H9 (cell line): ENCODE measurements around the gene C1QTNF6. TPM values are rescaled to one million over a fixed set of nuclear protein-coding genes. Genes with fewer than 3 reads are reported as not detected.

ENCODE experiments used
- DNase-seq: peaks from one replicate; pipeline ENCODE4 v3.0.0-alpha.2; 2017
- H2AFZ ChIP-seq: one replicate; pipeline ENCODE4 v1.6.1; 2013; ENCODE audit warnings: mild to moderate bottlenecking, low read length, control low read depth, moderate library complexity
- H2AK5ac ChIP-seq: 2 replicates; pipeline ENCODE4 v1.6.1; 2013; ENCODE audit warnings: low read length, control low read depth, mixed read lengths; ENCODE audit not compliant: insufficient read length
- H2BK120ac ChIP-seq: one replicate; pipeline ENCODE4 v1.6.1; 2013; ENCODE audit warnings: low read depth, mild to moderate bottlenecking, low read length, control low read depth, inconsistent platforms; ENCODE audit not compliant: poor library complexity, severe bottlenecking
- H2BK12ac ChIP-seq: 2 replicates; pipeline ENCODE4 v1.6.1; 2013; ENCODE audit warnings: low read length, control low read depth, mixed read lengths, low read depth; ENCODE audit not compliant: insufficient read length
- H2BK15ac ChIP-seq: 2 replicates; pipeline ENCODE4 v1.6.1; 2013; ENCODE audit warnings: low read depth, low read length, control low read depth
- H2BK20ac ChIP-seq: one replicate; pipeline ENCODE4 v1.6.1; 2013; ENCODE audit warnings: low read depth, mild to moderate bottlenecking, low read length, control low read depth, inconsistent platforms; ENCODE audit not compliant: poor library complexity, severe bottlenecking
- H2BK5ac ChIP-seq: 2 replicates; pipeline ENCODE4 v1.6.1; 2013; ENCODE audit warnings: low read length, control low read depth, mixed read lengths; ENCODE audit not compliant: insufficient read length
- H3K14ac ChIP-seq: 2 replicates; pipeline ENCODE4 v1.6.1; 2013; ENCODE audit warnings: low read length, control low read depth; ENCODE audit not compliant: insufficient read depth
- H3K18ac ChIP-seq: 2 replicates; pipeline ENCODE4 v1.6.1; 2013; ENCODE audit warnings: low read depth, mild to moderate bottlenecking, mixed read lengths, low read length, control low read depth; ENCODE audit not compliant: insufficient read length
- H3K23ac ChIP-seq: 2 replicates; pipeline ENCODE4 v1.6.1; 2013; ENCODE audit warnings: low read length, control low read depth, mixed read lengths, low read depth; ENCODE audit not compliant: insufficient read length
- H3K23me2 ChIP-seq: 2 replicates; pipeline ENCODE4 v1.6.1; 2013; ENCODE audit warnings: low read depth, mild to moderate bottlenecking, mixed read lengths, low read length, control low read depth; ENCODE audit not compliant: insufficient read length, poor library complexity, severe bottlenecking
- H3K27ac ChIP-seq: 2 replicates; pipeline ENCODE4 v1.5.1; 2013; ENCODE audit warnings: low read length, control low read depth, mixed read lengths, low read depth; ENCODE audit not compliant: insufficient read length
- H3K27me3 ChIP-seq: 2 replicates; pipeline ENCODE4 v1.6.1; 2013; ENCODE audit warnings: low read length, control low read depth, inconsistent platforms; ENCODE audit not compliant: insufficient read depth
- H3K4ac ChIP-seq: 2 replicates; pipeline ENCODE4 v1.6.1; 2013; ENCODE audit warnings: low read depth, mild to moderate bottlenecking, control low read depth, inconsistent platforms, low read length, moderate library complexity
- H3K4me1 ChIP-seq: 2 replicates; pipeline ENCODE4 v1.6.1; 2013; ENCODE audit warnings: low read length, control low read depth, inconsistent platforms; ENCODE audit not compliant: insufficient read depth
- H3K4me2 ChIP-seq: 2 replicates; pipeline ENCODE4 v1.6.1; 2013; ENCODE audit warnings: low read length, control low read depth, mixed read lengths; ENCODE audit not compliant: insufficient read length, insufficient read depth
- H3K56ac ChIP-seq: 2 replicates; pipeline ENCODE4 v1.6.1; 2013; ENCODE audit warnings: low read depth, mild to moderate bottlenecking, mixed read lengths, low read length, control low read depth; ENCODE audit not compliant: insufficient read length
- H3K79me1 ChIP-seq: 2 replicates; pipeline ENCODE4 v1.6.1; 2013; ENCODE audit warnings: low read depth, mild to moderate bottlenecking, moderate library complexity, low read length, control low read depth, inconsistent platforms; ENCODE audit not compliant: insufficient read depth, poor library complexity, severe bottlenecking
- H3K79me2 ChIP-seq: 2 replicates; pipeline ENCODE4 v1.6.1; 2013; ENCODE audit warnings: low read length, control low read depth, inconsistent platforms; ENCODE audit not compliant: insufficient read depth
- H3K9ac ChIP-seq: 2 replicates; pipeline ENCODE4 v1.6.1; 2013; ENCODE audit warnings: low read length, control low read depth, mixed read lengths; ENCODE audit not compliant: insufficient read length; ENCODE audit errors: extremely low read depth
- H3K9me3 ChIP-seq: one replicate; pipeline ENCODE4 v1.6.1; 2013; ENCODE audit warnings: low read depth, low read length, inconsistent platforms; ENCODE audit not compliant: control insufficient read depth
- H3T11ph ChIP-seq: one replicate; pipeline ENCODE4 v1.6.1; 2013; ENCODE audit warnings: mild to moderate bottlenecking, low read length, control low read depth, inconsistent platforms
- H4K20me1 ChIP-seq: one replicate; pipeline ENCODE4 v1.6.1; 2013; ENCODE audit not compliant: control insufficient read depth, insufficient read length, insufficient read depth
- H4K5ac ChIP-seq: 2 replicates; pipeline ENCODE4 v1.6.1; 2013; ENCODE audit warnings: low read depth, mild to moderate bottlenecking, mixed read lengths, low read length, control low read depth; ENCODE audit not compliant: insufficient read length
- H4K8ac ChIP-seq: replicated peaks from 2 replicates; pipeline ENCODE4 v1.6.1; 2013; ENCODE audit warnings: low read length, control low read depth, mixed read lengths, low read depth; ENCODE audit not compliant: insufficient read length
- H4K91ac ChIP-seq: 2 replicates; pipeline ENCODE4 v1.6.1; 2013; ENCODE audit warnings: low read depth, mild to moderate bottlenecking, moderate library complexity, mixed read lengths, low read length, control low read depth; ENCODE audit not compliant: insufficient read length
- H3K27ac Mint-ChIP-seq, 3 experiments: 2 replicates in 2 of 3; 3 replicates in 1 of 3; pipeline ENCODE4 v1.8.0; 2020 to 2021; ENCODE audit warnings: mixed read lengths in 3 of 3, mild to moderate bottlenecking in 1 of 3, moderate library complexity in 1 of 3
- H3K27me3 Mint-ChIP-seq: 2 replicates; pipeline ENCODE4 v1.8.0; 2021; ENCODE audit warnings: low read depth, mild to moderate bottlenecking, moderate library complexity, mixed read lengths
- H3K36me3 Mint-ChIP-seq, 3 experiments: 2 replicates in 2 of 3; 3 replicates in 1 of 3; pipeline ENCODE4 v1.8.0; 2020 to 2021; ENCODE audit warnings: low read depth in 3 of 3, mixed read lengths in 3 of 3; ENCODE audit not compliant: insufficient read depth in 1 of 3
- H3K4me1 Mint-ChIP-seq, 2 experiments: 2 replicates each; pipeline ENCODE4 v1.8.0; 2020; ENCODE audit warnings: mixed read lengths in 2 of 2
- H3K4me3 Mint-ChIP-seq, 2 experiments: 2 replicates in 1 of 2; 3 replicates in 1 of 2; pipeline ENCODE4 v1.8.0; 2020 to 2021; ENCODE audit warnings: mild to moderate bottlenecking in 2 of 2, mixed read lengths in 2 of 2, moderate library complexity in 1 of 2
- H3K9me3 Mint-ChIP-seq, 2 experiments: 2 replicates in 1 of 2; 3 replicates in 1 of 2; pipeline ENCODE4 v1.8.0; 2020; ENCODE audit warnings: mild to moderate bottlenecking in 2 of 2, mixed read lengths in 2 of 2, moderate library complexity in 1 of 2
- CTCF ChIP-seq: fragments of 200-600 bp; sonication (generic); conservative IDR thresholded peaks from 3 replicates; pipeline ENCODE4 v1.8.0; 2021; ENCODE audit warnings: antibody characterized with exemption, mild to moderate bottlenecking
- WGBS: extraction: QIAGEN DNeasy Blood & Tissue Kit; methylation state at CpG from one replicate; pipeline ENCODE4 v1.1.7; 2013; ENCODE audit warnings: missing lambda C conversion rate, low lambda C conversion rate, mixed read lengths; ENCODE audit not compliant: insufficient read length; ENCODE audit errors: extremely low coverage; 5-methylcytosine and 5-hydroxymethylcytosine counted together
- total RNA-seq: library from RNA; stranded (reverse); gene quantifications from 2 replicates; pipeline ENCODE4 v1.2.1, GENCODE V29; 2021

The C1QTNF6 gene
- total RNA-seq, 1 experiment from 2014 or later: 5.0 TPM

- H3K27ac Mint-ChIP-seq: no peak overlapping the region
- Histone ChIP-seq H4K91ac (no peak overlapping the region), H3K27me3 (no peaks in the 10 kb centered on the region)
Measured at GRCh38 chr22:37164505-37164887, 23.6 kb downstream of the C1QTNF6 start.

More at GRCh38 chr22:37164505-37164887, 23.6 kb downstream of the C1QTNF6 start:
- Histone ChIP-seq H2BK5ac (no peak overlapping the region), H2BK20ac (no peak overlapping the region), H3K79me1 (no peaks in the 10 kb centered on the region), H4K8ac (no peak overlapping the region), H2BK12ac (no peak overlapping the region), H4K20me1 (no peaks in the 10 kb centered on the region), H2BK15ac (no peak overlapping the region), H3K23ac (no peak overlapping the region), H3K79me2 (no peaks in the 10 kb centered on the region), H2AFZ (no peak overlapping the region), H3K4ac (no peak overlapping the region), H3T11ph (no peak overlapping the region), H2AK5ac (no peak overlapping the region), H2BK120ac (no peak overlapping the region), H4K5ac (no peak overlapping the region), H3K27ac (no peak overlapping the region), H3K14ac (no peak overlapping the region), H3K9me3 (no peaks in the 10 kb centered on the region), H3K4me2 (no peak overlapping the region), H3K4me1 (no peaks in the 10 kb centered on the region), H3K9ac (no peak overlapping the region), H3K56ac (no peak overlapping the region), H3K18ac (no peak overlapping the region), H3K23me2 (no peaks in the 10 kb centered on the region)
- Mint-ChIP-seq H3K27me3 (peaks cover 32% of the 10 kb centered on the region), H3K4me1 (peaks cover 16 to 34% of the 10 kb centered on the region in 2 experiments), H3K36me3 (peaks cover 0 to 6% (median 2%) of the 10 kb centered on the region in 3 experiments; a peak in 3 of 7 replicates), H3K4me3 (no peak overlapping the region), H3K9me3 (peaks cover 0 to 8% of the 10 kb centered on the region in 2 experiments; a peak in 2 of 5 replicates)
- no CpG with 5 or more reads among the region's 5 CpGs for WGBS
- TF ChIP-seq CTCF: no peak
- no peak for DNase-seq
